Testis (tissue), 2 donors: ENCODE results near the gene EXOC6.

Experiments
- CTCF ChIP-seq, 3 experiments: fragments of 450-650 bp in 2 of 3; fragments of 200-600 bp in 1 of 3; sonication (generic) in 1 of 3; IDR thresholded peaks; one replicate each; pipeline ENCODE4 v1.5.1; 2016 to 2019; ENCODE audit warnings: antibody characterized with exemption in 3 of 3, mild to moderate bottlenecking in 2 of 3, moderate library complexity in 1 of 3
- POLR2A ChIP-seq: fragments of 450-650 bp; IDR thresholded peaks from one replicate; pipeline ENCODE4 v1.6.1; 2017; ENCODE audit warnings: antibody characterized with exemption, mild to moderate bottlenecking, moderate library complexity

GRCh38 chr10:92832998-92833650, 15.2 kb upstream of the EXOC6 start:
- TF ChIP-seq POLR2A (no peak), CTCF (IDR thresholded peaks at IDR 0.05) (no peak)
